GM12891 (cell line): ENCODE measurements around the gene MSANTD4.
"Not testable (repeated sequence)": the region's sequence is repeated elsewhere in the genome, so short reads cannot be mapped to it uniquely, and the experiment has no call there.

Experiments used
- DNase-seq: peaks from one replicate; pipeline ENCODE4 v3.0.0; 2011; ENCODE audit warnings: low spot score; ENCODE audit not compliant: insufficient read length
- FAIRE-seq: peaks from 2 replicates; lab custom pipeline; 2011; peaks lifted over from hg19 to GRCh38; lab: Jason Lieb, UNC
- PAX5 ChIP-seq: IDR thresholded peaks from 2 replicates; pipeline ENCODE4 v1.6.1; 2011; ENCODE audit warnings: low read length, moderate library complexity, mild to moderate bottlenecking; ENCODE audit not compliant: insufficient read depth, severe bottlenecking
- POLR2A ChIP-seq: IDR thresholded peaks from 2 replicates; pipeline ENCODE4 v1.6.1; 2011; ENCODE audit warnings: low read depth, low read length, control low read depth
- POLR2AphosphoS5 ChIP-seq: IDR thresholded peaks from 2 replicates; pipeline ENCODE4 v1.6.1; 2011; ENCODE audit warnings: low read depth, low read length, control low read depth
- POU2F2 ChIP-seq: IDR thresholded peaks from 2 replicates; pipeline ENCODE4 v1.6.1; 2011; ENCODE audit warnings: low read depth, mild to moderate bottlenecking, control low read depth, low read length, moderate library complexity
- SPI1 ChIP-seq: IDR thresholded peaks from 2 replicates; pipeline ENCODE4 v1.6.1; 2011; ENCODE audit warnings: low read depth, low read length, control low read depth
- TAF1 ChIP-seq: IDR thresholded peaks from 2 replicates; pipeline ENCODE4 v1.6.1; 2011; ENCODE audit warnings: low read depth, low read length, control low read depth

MSANTD4 gene

GRCh38 chr11:106015066-106015465 is 7.0 kb downstream of the MSANTD4 start:
- TF ChIP-seq TAF1: no peak
- no peak for TF ChIP-seq POLR2AphosphoS5
- TF ChIP-seq POU2F2: no peak
- FAIRE-seq: no peak
- no peak for DNase-seq

GRCh38 chr11:106014620-106015019 is 7.4 kb downstream of the MSANTD4 start:
- FAIRE-seq (no peak), DNase-seq (no peak)
- no peak for TF ChIP-seq PAX5
- no peak for TF ChIP-seq POU2F2
- TF ChIP-seq POLR2A: no peak
- TF ChIP-seq SPI1: no peak
- TF ChIP-seq POLR2AphosphoS5: no peak
- no peak for TF ChIP-seq TAF1

DNA sequence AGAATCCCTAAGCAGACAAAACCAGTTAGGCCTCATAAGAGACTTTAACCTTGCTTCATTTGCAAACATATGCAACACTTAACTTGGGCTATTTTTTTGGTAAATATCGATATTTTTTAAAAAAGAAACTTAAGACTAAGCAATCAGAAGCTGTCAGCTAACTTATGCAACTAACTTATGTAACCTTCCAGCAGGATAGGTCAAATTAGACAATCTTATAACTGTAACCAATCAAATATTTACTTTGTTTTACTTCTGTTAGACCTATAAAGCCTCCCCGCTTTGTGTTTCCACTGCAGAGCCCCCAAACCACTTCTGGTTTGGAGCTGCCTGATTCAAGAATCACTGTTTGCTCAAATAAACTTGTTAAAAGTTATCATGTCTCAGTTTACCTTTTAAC is 8.0 kb downstream of the MSANTD4 start:
- no peak for FAIRE-seq
- TF ChIP-seq POLR2AphosphoS5 (no peak), TAF1 (no peak), POU2F2 (no peak), SPI1 (no peak), PAX5 (no peak), POLR2A (no peak)
- no peak for DNase-seq

GRCh38 chr11:106012744-106013143 is 9.3 kb downstream of the MSANTD4 start:
- FAIRE-seq (no peak), DNase-seq (no peak)
- TF ChIP-seq POLR2AphosphoS5: no peak
- no peak for TF ChIP-seq SPI1
- TF ChIP-seq PAX5: no peak
- TF ChIP-seq POU2F2: no peak
- TF ChIP-seq POLR2A: no peak
- TF ChIP-seq TAF1: no peak

- TF ChIP-seq POLR2AphosphoS5: no peak
- no peak for TF ChIP-seq SPI1
- TF ChIP-seq POLR2A: no peak
- TF ChIP-seq PAX5: no peak
- no peak for DNase-seq
- FAIRE-seq: no peak
Measured at GRCh38 chr11:106011481-106011880, 10.6 kb downstream of the MSANTD4 start.

- not testable (repeated sequence) for FAIRE-seq
Measured at GRCh38 chr11:106003094-106003493, 18.9 kb downstream of the MSANTD4 start.

GRCh38 chr11:106001304-106002012 is 20.6 kb downstream of the MSANTD4 start:
- FAIRE-seq (no peak), DNase-seq (no peak)

More at GRCh38 chr11:106003094-106003493, 18.9 kb downstream of the MSANTD4 start:
- not testable (repeated sequence) for DNase-seq

GRCh38 chr11:105991888-105992287 is 30.2 kb downstream of the MSANTD4 start:
- DNase-seq: no peak
- TF ChIP-seq POU2F2: no peak
- TF ChIP-seq POLR2AphosphoS5: no peak
- TF ChIP-seq TAF1: no peak
- no peak for TF ChIP-seq POLR2A
- no peak for TF ChIP-seq PAX5
- TF ChIP-seq SPI1: no peak
- FAIRE-seq: no peak

More at GRCh38 chr11:106001304-106002012, 20.6 kb downstream of the MSANTD4 start:
- TF ChIP-seq POLR2AphosphoS5 (no peak), POLR2A (no peak), SPI1 (0 out of 2 replicates have a peak, but pooled peaks have one; percentile 2)

DNA sequence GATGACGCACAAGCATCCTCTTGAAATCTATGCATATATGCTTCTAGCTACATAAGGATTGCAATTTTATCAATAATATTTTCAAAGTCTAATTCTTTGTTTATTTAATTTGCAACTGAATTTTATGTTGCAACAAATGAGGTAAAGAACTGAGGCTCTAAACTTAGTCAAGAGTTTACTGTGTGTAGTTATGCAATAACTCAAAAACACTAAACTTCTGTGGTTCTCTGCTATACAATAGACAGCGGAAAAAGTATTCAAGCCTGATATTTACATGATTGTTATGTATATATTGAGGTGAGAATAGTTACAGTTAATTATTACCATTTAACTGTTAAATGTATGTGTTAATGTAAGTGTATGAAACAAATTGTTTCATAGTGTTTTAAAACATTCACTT is 32.9 kb downstream of the MSANTD4 start:
- FAIRE-seq (no peak), DNase-seq (no peak)
- TF ChIP-seq SPI1 (no peak), POLR2AphosphoS5 (no peak), POLR2A (no peak), TAF1 (no peak), PAX5 (no peak), POU2F2 (no peak)

GRCh38 chr11:105988197-105988596 is 33.8 kb downstream of the MSANTD4 start:
- DNase-seq: no peak
- no peak for FAIRE-seq
- TF ChIP-seq TAF1 (no peak), SPI1 (no peak), PAX5 (no peak)

GRCh38 chr11:105986554-105986953 is 35.5 kb downstream of the MSANTD4 start:
- FAIRE-seq: no peak
- TF ChIP-seq POLR2AphosphoS5 (no peak), POLR2A (no peak), SPI1 (no peak), PAX5 (no peak), POU2F2 (no peak), TAF1 (no peak)
- DNase-seq: no peak
